Fibroblast of skin of left quadriceps (primary cell): ENCODE data around the gene AQP4.

Source experiments
- DNase-seq, 2 experiments: peaks; one replicate each; pipeline ENCODE4 v3.0.0-alpha.2; 2013; ENCODE audit warnings: low read depth in 2 of 2

Gene AQP4, protein sequence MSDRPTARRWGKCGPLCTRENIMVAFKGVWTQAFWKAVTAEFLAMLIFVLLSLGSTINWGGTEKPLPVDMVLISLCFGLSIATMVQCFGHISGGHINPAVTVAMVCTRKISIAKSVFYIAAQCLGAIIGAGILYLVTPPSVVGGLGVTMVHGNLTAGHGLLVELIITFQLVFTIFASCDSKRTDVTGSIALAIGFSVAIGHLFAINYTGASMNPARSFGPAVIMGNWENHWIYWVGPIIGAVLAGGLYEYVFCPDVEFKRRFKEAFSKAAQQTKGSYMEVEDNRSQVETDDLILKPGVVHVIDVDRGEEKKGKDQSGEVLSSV

DNA sequence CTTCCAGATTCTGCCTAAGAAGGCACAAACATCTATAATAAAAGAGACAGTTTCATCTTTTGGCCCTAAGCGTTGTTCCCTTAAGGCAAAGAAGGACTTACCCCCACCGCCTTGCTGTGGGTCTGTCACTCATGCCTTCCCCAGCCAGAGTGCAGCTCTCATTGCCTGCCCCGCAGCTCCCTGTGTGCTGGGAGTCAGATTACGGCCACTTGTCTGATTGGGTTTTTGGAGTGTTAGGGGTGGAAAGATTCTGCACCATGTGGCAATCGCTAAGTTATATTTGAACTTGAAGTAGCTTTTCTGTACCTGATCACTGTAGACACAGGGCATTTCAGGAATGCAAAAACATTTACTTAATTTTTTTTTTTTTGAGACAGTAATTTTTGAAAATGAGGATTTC is at the start of gene AQP4:
TSS of gene AQP4 (minus strand) at position 151 of the 400 bp plus-strand sequence. CDS start at position 133, 18 bp downstream.
- DNase-seq: no peak

DNA sequence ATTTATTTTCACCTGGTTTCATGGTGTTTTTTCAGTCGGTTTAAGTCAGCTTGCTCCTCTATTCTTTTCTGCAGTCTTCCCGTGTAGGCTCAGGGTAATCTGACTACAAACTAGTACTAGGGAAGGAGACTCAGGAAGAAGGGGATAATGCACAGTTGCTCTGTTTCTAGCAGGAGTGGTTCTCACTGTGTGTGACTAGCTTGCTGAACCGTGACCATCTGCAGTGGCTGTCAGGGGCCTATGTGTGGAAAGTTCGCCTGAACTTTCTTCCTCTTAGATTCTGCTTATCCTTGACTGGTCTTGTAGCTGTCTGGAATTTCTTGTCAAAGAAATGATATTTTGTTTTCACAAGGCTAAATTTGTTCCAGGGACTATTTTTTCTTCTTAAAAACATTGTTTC is 46.3 kb upstream of the AQP4 start:
- no peak for DNase-seq

DNA sequence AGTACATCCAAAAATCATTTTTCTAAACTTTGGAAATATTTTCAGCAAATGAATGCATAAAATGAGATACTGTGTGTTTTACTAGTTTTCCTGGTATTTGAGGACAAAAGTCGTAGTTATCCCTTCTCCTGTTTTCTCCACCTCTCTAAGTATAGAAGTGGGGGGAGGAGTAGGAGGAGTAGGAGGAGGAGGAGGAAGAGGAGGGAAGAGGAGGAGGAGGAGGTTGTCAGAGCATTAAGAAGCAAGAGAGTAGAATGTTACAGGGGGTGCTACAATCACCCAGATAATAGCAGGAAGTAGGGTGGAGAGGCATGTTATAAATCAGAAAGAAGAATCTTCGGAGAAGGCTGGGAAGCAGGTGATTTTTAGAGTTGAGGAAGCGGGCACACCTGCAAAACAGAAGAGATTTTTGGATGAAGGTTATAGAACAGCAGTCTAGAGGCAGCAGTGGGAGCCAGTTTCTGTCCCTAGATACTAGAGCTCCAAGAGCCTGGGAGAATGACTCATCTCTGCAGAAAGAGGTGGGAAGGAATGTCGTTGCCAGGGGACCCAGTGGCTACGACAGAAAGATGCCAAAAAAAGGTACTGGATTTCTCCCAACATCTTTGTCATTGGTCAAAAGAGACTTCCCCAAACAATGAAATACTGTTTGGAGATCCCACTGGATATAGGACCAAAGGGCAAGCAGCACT is 44.2 kb upstream of the AQP4 start:
- no peak for DNase-seq

DNA sequence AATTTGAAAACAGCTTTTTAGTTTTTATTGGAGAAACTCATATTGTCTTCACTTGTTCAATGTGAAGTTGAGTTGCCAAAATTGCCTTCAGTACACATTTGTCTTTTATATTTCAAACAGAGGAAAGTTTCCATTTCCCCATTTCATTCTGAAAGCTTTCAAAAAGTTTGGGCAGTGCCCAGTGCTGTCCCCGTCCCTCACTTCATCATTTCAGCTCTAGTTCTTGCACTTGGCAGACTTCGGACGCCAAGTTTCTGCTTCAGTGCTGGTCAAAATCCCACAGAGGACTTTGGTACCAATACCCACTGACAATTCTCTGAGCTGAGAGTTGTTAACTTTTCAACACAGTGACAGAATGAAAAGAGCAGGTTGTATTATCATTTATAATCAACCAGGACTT is 43.4 kb upstream of the AQP4 start:
- no peak for DNase-seq

DNA sequence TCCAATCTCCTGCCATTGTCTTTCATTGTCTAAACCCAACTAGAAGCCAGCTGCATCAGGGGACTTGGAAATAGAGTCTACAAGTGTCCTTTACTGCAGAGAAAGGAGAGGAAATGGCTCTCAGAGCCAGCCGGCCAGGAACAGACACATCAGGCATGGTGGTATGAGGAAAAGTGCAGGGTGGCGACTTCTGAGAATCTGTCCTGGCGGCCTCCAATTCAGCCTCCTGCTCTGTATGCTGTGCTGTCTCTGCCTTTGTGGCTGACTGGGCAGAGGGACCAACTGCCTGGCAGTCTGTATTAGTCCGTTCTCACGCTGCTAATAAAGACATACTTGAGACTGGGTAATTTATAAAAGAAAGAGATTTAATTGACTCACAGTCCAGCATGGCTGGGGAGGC is 36.8 kb upstream of the AQP4 start:
- no peak for DNase-seq

DNA sequence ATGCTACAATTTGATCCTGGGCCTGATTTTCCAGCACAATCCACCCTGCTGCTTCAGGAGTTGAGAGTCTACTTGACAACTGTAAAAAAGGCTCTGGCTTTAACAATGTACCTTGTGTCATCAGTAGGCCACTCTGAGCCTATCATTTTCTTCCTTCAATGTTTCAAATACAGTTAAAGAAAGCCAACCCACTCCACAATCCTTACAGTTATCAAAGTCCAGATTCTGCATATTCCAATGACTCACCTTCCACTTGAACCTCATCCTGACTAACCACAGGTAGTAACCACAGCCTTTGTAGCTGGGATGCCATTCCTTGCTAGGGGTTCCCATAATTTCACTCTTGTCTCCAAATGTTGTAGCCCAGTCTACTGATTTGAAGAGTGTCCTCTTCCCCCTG is 35.5 kb upstream of the AQP4 start:
- DNase-seq: no peak

DNA sequence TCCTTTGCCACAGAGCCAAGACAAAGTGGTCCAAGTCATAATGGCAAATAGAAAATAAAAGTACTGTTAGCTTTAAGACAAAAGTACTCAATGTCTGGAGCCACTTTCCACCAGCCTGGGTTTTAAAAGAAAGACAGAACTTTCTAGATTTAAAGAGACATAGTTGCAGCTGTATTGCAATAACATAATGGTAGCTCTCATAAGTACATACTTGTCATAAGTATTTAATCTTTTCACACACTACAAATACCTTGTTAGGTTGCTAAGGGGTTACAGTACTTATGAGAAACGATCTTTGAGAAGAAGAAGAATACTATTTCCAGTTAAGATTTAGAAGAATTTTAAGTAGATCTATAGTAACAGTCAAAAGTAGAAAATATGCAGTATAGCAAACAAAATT is 28.9 kb upstream of the AQP4 start:
- no peak for DNase-seq

DNA sequence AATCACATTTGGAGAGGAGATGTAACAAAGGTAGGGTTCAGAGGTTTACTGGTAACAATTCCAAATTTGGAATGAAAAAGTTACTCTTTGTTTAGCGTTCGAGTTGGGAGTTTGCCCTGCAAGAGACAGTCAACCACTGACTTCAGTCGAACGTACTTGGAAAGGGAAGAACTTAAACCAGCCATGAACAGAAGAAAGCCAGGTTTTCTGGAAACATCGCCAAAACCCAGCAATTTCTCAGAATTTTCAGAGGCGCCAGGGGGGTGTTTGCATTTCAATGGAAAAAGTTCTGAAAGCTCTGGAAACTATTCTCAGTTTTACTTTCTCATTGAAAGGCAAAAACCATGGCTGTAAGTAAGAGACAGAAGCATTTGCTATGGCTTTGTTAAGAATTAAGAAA is 28.5 kb upstream of the AQP4 start:
- DNase-seq: no peak

DNA sequence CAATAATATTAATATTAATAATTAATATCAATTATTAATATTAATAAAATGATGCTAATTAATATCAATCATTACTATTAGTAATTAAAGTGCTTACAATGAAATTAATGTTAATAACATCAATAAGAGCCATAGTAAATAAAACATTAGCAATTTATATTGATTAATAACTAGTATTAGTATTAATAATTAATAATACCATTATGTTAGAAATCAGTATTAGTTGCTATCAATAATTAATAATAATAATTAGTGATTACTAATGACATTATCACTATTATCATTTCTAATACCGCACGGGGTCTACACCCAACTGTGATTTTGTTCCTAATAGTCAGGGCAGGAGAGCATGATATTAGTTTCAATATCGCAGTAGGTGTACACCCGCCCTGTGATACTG is 22.8 kb upstream of the AQP4 start:
- no peak for DNase-seq

DNA sequence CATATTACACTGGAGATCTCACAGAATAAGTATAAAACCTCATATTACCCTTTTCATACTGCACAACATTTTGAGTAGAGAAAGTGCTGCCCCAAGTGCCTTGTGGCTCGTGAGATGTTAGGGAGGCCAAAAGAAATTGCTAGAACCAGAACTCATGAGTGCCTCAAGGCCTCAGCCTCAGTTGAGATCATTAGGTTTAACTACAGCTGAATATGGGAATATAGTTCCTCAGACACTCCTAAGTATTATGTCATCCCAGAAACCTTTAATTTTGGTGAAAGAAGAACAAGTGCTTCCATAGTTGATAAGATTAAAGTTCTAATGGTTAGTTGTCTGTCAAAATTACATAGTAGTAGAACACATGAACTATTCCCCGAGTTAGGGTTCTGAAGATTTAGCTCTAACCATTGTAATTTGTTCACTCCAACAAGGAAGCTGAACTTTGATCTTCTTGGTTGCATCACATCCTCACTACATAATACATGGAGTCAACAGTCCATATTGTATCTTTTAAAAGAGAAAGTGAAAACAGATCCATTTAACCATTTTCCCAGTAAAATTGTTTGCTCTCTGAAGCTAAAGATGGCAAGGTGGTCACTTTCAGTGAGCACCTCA is 9.6 kb upstream of the AQP4 start:
- no peak for DNase-seq

DNA sequence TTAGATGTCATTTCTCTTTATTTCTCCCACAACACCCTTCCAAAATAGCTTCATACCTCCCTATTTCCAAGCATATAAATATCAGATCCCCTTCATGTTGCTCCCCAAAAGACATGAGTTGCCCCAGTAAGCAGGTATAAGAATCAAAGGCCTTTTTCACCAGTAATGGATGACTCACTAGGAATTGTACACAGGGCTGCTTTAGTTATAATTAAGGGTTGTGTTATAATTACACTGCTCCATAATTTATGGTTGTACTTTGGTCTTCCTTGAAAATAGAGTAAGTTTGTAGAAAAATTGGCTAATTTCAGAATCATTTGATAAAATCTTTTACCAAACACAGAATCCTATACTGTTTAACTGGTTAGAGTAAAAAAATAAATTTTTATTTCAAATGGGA is 8.8 kb upstream of the AQP4 start:
- no peak for DNase-seq

DNA sequence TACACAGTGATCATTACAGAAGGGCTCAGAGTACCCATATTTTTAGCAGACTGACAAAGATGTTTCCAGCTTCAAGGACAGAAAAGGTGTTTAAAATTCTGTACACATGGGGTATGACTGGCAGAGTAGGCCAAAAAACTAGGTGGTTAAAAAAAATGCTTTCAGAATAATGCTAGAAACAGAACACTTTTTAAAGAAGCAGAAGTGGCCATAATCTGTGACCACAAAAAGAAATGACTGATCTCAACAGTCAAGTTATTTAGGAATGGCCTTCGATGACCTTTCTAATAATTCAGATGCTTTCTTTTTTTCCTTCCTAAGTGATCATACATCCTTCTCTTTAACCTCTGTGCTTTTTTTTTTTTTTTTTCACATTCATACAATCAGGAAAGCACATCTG is 4.1 kb upstream of the AQP4 start:
- no peak for DNase-seq

DNA sequence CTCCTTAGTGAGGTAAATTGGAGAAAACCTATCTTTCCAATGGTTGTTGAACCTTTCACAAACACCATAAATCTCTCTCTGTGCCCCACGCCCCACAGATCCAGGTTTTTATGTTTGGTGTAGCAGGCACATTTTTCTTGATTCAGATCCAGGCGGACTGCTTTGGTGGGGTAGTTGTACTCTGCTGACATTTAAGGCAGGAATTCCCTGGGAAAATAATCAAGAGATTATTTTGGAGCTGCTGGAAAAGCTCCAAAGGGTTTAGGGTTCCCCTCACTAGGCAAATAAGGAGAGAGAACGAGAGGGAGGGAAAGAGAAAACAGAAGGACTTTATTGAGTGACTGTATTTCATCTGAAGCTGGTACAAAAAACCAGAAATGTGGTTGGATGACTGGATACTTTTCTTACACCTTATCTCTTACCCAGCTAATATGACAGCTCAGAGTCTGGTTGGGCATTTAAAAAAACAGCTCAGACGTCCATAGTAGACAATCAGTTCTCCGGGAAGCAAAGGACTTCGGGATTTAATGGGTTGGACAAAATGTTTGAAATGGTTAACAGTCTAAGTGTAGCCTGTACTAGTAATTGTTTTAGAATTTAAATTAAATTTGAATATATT is 3.6 kb upstream of the AQP4 start:
- DNase-seq: no peak

DNA sequence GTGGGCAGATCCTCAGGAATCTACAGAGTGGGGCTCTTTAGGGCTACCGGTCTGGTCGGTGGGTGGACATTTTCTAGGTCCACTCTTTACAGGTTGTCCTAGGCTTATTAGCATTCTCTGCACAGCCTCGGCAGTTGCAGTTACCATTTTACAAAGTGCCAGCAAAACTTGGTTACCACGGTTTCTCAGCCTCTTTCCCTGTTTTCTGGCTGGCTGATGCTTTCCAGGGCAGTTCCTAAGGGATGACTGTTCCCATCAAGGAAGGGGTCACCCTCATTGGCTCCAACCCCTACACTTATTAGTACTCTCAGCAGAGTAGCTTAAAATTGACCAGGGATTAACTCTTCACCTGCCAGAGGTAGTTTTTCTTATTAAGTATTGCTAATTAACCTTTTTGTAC is 2.0 kb upstream of the AQP4 start:
- DNase-seq: no peak

DNA sequence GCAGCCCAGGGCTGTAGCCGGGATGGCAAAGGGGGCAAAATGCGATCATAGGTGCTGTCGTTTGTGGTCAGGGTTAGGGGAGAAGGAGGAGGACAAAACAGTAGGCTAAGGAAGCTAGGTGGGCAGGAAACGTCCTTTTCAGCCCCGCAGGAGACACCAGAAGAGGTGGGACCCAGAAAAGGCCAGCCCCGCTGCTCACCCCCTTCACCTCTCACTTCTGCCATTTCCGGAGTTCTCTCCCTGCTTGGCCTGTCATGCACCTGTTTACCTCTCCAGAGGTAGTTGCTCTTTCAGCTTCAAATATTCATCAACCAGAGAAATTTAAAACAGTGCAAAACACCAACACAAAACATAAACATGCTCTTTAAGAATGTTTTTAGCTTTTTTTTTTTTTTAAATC is 849 bp downstream of the AQP4 start:
- no peak for DNase-seq

DNA sequence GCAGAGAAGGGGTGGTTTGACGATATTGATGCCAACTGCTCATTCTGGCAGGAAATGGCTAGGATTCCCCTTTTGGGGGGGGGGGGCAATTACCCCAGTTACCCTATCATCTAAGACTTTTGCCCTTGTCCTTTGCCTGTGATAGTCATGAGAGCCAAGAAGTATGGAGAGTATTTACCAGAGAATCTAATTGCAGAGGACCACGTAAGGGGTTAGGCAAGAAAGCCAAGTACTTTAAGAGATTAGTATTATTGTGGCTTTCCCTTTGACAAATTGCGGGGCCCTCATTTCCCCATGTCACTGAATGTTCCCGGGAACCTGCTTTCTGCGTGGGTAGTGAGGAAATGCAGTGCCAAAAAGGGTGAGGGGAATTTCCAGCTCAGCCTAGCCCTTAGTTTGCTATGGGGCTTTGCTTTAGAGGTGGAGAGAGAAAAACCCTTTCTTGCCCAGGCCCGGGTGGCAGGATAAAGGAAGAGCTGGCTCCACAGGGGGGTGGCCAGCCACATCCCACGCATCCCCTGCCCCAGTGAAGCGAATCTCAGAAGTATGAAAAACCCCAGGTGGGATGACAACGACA is 1.5 kb downstream of the AQP4 start:
- DNase-seq: no peak

DNA sequence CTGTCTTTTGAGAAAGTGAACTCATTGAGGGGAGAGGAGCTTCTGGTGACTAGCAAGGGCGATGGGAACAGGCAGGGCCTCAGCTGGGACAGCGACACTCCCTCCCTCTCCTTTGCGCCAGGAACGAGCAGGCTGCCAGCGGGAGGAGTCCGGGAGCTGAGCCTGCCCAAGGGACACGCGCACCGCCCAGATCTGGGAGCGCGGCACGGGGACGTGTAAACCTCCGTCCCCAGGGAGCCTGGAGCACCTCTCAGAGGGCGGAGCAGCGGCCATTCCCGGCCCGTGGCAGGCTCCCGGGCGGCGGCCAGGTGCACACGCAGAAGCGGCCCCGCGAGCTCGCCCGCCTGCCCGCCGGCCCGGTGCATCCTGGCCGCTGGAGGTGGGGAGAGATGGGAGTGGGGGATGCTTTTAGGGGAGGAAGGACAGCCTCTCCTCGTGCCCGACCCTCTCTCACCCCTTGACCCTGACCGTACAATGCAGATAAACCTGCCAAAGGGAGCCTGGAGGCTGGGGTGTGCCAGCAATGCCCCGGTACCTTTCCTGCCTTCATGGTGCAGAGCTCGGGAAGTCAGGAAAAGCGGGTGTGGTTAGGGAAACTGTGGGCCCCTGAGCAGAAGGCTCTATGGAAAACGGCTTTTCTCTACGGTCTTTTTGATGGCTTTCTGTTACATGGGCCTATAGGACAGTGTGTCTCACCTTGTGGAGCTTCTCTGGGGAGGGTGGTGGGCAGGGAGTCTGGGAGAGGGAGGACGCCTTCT is 2.2 kb downstream of the AQP4 start:
- no peak for DNase-seq

DNA sequence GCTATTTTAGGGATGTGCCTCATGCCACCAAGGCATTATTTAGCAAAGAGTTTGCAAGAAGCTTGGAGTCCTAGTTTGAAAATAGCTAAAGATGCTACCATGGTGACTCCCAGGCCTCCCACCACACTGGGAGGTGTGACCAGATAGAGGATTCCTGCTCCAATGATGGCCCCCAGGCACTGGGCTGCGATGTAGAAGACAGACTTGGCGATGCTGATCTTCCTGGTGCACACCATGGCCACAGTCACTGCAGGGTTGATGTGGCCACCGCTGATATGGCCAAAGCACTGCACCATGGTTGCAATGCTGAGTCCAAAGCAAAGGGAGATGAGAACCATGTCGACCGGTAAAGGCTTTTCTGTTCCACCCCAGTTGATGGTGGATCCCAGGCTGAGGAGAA is 3.4 kb downstream of the AQP4 start:
- no peak for DNase-seq

DNA sequence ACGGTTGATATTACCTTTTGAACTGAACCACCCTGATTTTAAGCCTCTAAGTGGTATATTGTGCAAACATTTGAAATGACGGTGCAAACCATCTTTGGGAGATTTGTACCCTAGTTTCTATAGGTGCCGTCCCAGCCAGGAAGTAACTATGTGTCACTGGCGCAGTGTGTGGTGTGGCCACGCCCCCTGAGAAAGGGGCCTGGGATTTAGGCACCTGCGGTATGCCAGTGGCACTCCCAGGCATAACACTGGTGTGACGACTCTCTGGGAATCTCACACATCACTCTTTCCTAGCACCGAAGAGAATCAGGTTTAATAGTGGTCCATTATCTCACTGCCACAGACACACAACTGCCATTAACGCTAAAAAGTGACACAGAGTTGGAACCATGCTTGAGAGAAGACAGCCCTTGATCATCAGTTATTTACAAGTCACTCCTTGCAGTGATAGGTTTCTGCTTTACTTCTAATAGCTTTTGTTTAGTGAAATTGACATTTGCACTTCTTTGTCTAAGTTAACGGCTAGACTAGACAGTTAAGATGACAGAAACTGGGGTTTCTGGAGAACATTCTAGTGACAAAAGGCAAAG is 11.1 kb downstream of the AQP4 start:
- DNase-seq: no peak

DNA sequence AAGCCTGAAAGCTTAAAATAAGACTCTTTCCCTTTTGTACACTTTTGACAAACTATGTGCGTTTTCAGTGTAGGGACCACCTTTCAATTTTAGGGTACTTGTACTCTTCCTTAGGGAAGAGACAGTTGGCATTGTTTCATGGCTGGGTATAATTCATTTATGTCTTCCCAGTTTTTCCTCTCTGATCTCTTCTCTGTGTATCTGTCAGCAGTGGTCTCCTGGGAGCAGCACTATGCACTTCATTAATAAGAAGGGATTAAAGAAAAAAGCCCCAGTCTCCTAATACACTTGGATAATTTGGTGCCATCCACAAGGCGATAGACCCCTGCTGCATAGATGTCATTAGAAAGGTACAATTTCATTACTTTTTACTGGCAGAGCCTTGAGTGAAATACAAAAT is 12.1 kb downstream of the AQP4 start:
- DNase-seq: no peak

DNA sequence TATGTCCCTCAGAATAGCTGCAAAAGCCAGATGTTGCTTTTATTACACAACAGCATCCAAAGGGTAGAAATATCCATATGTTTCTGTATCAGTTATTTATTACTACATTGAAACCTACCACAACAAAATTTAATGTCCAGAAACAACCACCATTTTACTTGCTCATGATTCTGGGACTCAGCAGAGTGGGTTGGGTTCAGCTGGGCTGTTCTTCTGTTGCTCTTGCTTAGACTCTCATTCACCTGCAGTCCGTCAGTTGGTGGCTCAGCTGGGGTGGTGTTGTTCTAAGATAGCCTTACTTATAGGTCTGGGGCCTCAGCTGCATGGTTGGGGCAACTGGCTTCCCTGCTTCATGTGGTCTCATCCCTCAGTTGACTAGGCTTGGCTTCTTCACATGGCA is 21.7 kb downstream of the AQP4 start:
- no peak for DNase-seq
